H1 (cell line): Measurements from ENCODE around the gene ABI3BP. TPM values are rescaled to one million over a fixed set of nuclear protein-coding genes. Genes with fewer than 3 reads are reported as not detected.

Experiments used
- CBX8 ChIP-seq: fragments of 300-800, 300-1000 bp; sonication (generic); IDR thresholded peaks from 2 replicates; pipeline ENCODE4 v1.7.1; 2016; ENCODE audit warnings: low read depth, low read length, borderline replicate concordance
- polyA plus RNA-seq, 7 experiments: library from polyadenylated mRNA; depleted of rRNA in 3 of 7; stranded (reverse) in 5 of 7; unstranded in 2 of 7; fragments of >200 nt in 5 of 7; fragments of 200-250 nt in 2 of 7; gene quantifications; 1 replicate in 5 of 7; 2 replicates in 1 of 7; 4 replicates in 1 of 7; pipeline versions ENCODE4 v1.2.1 to v1.2.3, GENCODE V29; 2011 to 2013; ENCODE audit warnings: missing spikeins in 2 of 7, mixed read lengths in 2 of 7
- total RNA-seq: library from RNA; stranded (reverse); fragmentation: NEBNext Ultra II Directional; extraction: Animal tissue kit (Norgen Biotek cat#: 25700); gene quantifications from 2 replicates; pipeline ENCODE4 v1.2.1, GENCODE V29; 2021

Gene ABI3BP
- total and polyA plus RNA-seq, 2 of the 8 experiments (the other 6 are each of a cell fraction or from before 2014, with no cell fraction given): 0.08 to 0.32 TPM

GRCh38 chr3:100900671-100901335, 92.4 kb downstream of the ABI3BP start (continued):
- TF ChIP-seq CBX8: no peak
- TF ChIP-seq, all 59 proteins: peak for 0
